Measurements from ENCODE around the gene PAK5. TPM values are rescaled to one million over a fixed set of nuclear protein-coding genes. Genes with fewer than 3 reads are reported as not detected.

PAK5 gene
- total and polyA plus RNA-seq, 2 donors (not counting 1 experiment from before 2014, with no cell fraction given): not detected

DNA sequence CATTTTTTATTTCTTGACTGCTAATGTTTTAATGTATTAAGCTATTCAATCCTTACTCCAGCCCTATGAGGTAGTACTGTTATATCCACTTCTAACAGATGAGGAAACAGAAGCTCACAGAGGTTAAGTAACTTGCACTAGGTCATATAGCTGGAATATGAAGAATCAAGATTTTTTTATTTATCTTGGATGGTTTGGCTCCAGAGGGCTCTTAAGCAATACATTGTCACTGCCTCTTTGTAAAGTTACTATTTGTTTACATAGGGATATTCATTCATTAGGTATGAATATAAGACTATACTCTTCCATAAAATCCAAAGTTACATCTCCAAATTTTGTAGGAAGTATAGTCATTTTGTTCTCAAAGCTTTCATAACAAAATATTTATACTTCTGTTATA, 210.7 kb downstream of the PAK5 start:
- no peak for TF ChIP-seq EZH2 (IDR thresholded peaks at IDR 0.05; ENCODE audit: borderline replicate concordance, insufficient read depth, low read depth, low read length, poor library complexity, severe bottlenecking)
- TF ChIP-seq, protein P1, sequence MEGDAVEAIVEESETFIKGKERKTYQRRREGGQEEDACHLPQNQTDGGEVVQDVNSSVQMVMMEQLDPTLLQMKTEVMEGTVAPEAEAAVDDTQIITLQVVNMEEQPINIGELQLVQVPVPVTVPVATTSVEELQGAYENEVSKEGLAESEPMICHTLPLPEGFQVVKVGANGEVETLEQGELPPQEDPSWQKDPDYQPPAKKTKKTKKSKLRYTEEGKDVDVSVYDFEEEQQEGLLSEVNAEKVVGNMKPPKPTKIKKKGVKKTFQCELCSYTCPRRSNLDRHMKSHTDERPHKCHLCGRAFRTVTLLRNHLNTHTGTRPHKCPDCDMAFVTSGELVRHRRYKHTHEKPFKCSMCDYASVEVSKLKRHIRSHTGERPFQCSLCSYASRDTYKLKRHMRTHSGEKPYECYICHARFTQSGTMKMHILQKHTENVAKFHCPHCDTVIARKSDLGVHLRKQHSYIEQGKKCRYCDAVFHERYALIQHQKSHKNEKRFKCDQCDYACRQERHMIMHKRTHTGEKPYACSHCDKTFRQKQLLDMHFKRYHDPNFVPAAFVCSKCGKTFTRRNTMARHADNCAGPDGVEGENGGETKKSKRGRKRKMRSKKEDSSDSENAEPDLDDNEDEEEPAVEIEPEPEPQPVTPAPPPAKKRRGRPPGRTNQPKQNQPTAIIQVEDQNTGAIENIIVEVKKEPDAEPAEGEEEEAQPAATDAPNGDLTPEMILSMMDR (IDR thresholded peaks at IDR 0.05): no peak
- no peak overlapping the region for H3K4me2 ChIP-seq (replicated peaks; ENCODE audit: low read depth, low read length, poor library complexity, severe bottlenecking)
- H3K9ac ChIP-seq (ENCODE audit: low read length): no peak overlapping the region
- no peak overlapping the region for H3K4me3 ChIP-seq (ENCODE audit: control extremely low read depth in 1 of 5, extremely low read depth in 1 of 5, insufficient read depth in 1 of 5, low read depth in 2 of 5, low read length in 4 of 5)
- H3K27me3 ChIP-seq (replicated peaks in 1 of 4; ENCODE audit: control extremely low read depth in 1 of 4, control insufficient read depth in 3 of 4, insufficient read depth in 4 of 4, low read length in 3 of 4): peaks cover 0 to 5% (median 0%) of the 10 kb centered on the region in 4 experiments
- DNase-seq (no peak), ATAC-seq (ENCODE audit: low read depth) (no peak)
- no peak overlapping the region for H3K27ac Mint-ChIP-seq
- H3K9me3 ChIP-seq (ENCODE audit: control extremely low read depth in 1 of 3, control insufficient read depth in 2 of 3, insufficient read depth in 1 of 3, low read length in 2 of 3): peaks cover 0 to 1% (median 0%) of the 10 kb centered on the region in 3 donors
- H2AFZ ChIP-seq (ENCODE audit: insufficient read depth, low read depth, low read length, poor library complexity, severe bottlenecking): no peak overlapping the region
- H3K9me3 Mint-ChIP-seq (ENCODE audit: insufficient read depth): peaks cover 5% of the 10 kb centered on the region
- H3K27ac ChIP-seq (ENCODE audit: low read length in 2 of 2): no peak overlapping the region
- ChIA-PET POLR2A (no interaction called here), CTCF (interaction anchor here (0.6 to 1.4 kb wide), 2 partner anchors 11 to 18 kb away, joined by 3 read pairs; no protein-coding TSS in a partner anchor)
- H3K36me3 ChIP-seq (replicated peaks in 1 of 2; ENCODE audit: control extremely low read depth in 1 of 2, control insufficient read depth in 1 of 2, extremely low read depth in 1 of 2, insufficient read depth in 2 of 2, low read length in 1 of 2): no peaks in the 10 kb centered on the region
- no peaks in the 10 kb centered on the region for H3K4me1 ChIP-seq (ENCODE audit: control insufficient read depth in 2 of 2, insufficient read depth in 2 of 2, low read length in 2 of 2)
- no peaks in the 10 kb centered on the region for H3K4me1 Mint-ChIP-seq
- no peaks in the 10 kb centered on the region for H4K20me1 ChIP-seq (ENCODE audit: control insufficient read depth, insufficient read depth, low read length, poor library complexity, severe bottlenecking)
- H3K4me3 Mint-ChIP-seq: no peak overlapping the region
- intact Hi-C loops (cut with micrococcal nuclease): no loop called here
- H3K79me2 ChIP-seq (ENCODE audit: control insufficient read depth, insufficient read depth, low read length): no peaks in the 10 kb centered on the region
- peaks cover 19% of the 10 kb centered on the region for H3K27me3 Mint-ChIP-seq

- Histone ChIP-seq H3K4me1 (ENCODE audit: control insufficient read depth in 2 of 2, insufficient read depth in 2 of 2, low read length in 2 of 2) (no peaks in the 10 kb centered on the region), H4K20me1 (ENCODE audit: control insufficient read depth, insufficient read depth, low read length, poor library complexity, severe bottlenecking) (no peaks in the 10 kb centered on the region), H3K9ac (ENCODE audit: low read length) (no peak overlapping the region), H3K79me2 (ENCODE audit: control insufficient read depth, insufficient read depth, low read length) (no peaks in the 10 kb centered on the region), H3K9me3 (ENCODE audit: control extremely low read depth in 1 of 3, control insufficient read depth in 2 of 3, insufficient read depth in 1 of 3, low read length in 2 of 3) (peaks cover 0 to 1% (median 0%) of the 10 kb centered on the region in 3 donors), H3K4me2 (replicated peaks; ENCODE audit: low read depth, low read length, poor library complexity, severe bottlenecking) (no peak overlapping the region), H3K4me3 (ENCODE audit: control extremely low read depth in 1 of 5, extremely low read depth in 1 of 5, insufficient read depth in 1 of 5, low read depth in 2 of 5, low read length in 4 of 5) (no peak overlapping the region), H3K27me3 (replicated peaks in 1 of 4; ENCODE audit: control extremely low read depth in 1 of 4, control insufficient read depth in 3 of 4, insufficient read depth in 4 of 4, low read length in 3 of 4) (peaks cover 0 to 5% (median 0%) of the 10 kb centered on the region in 4 experiments), H2AFZ (ENCODE audit: insufficient read depth, low read depth, low read length, poor library complexity, severe bottlenecking) (no peak overlapping the region), H3K36me3 (replicated peaks in 1 of 2; ENCODE audit: control extremely low read depth in 1 of 2, control insufficient read depth in 1 of 2, extremely low read depth in 1 of 2, insufficient read depth in 2 of 2, low read length in 1 of 2) (no peaks in the 10 kb centered on the region), H3K27ac (ENCODE audit: low read length in 2 of 2) (no peak overlapping the region)
- DNase-seq: no peak
- Mint-ChIP-seq H3K27ac (no peak overlapping the region), H3K4me3 (no peak overlapping the region), H3K27me3 (peaks cover 23% of the 10 kb centered on the region), H3K4me1 (no peaks in the 10 kb centered on the region), H3K9me3 (ENCODE audit: insufficient read depth) (peaks cover 5% of the 10 kb centered on the region)
- CTCF ChIA-PET: no interaction called here
- TF ChIP-seq EZH2 (IDR thresholded peaks at IDR 0.05; ENCODE audit: borderline replicate concordance, insufficient read depth, low read depth, low read length, poor library complexity, severe bottlenecking): no peak
- TF ChIP-seq, protein P1 (IDR thresholded peaks at IDR 0.05): no peak
- POLR2A ChIA-PET: no interaction called here
- no peak for ATAC-seq (ENCODE audit: low read depth)
- intact Hi-C loops (cut with micrococcal nuclease): no loop called here
- 69% methylated on average over 2 of the region's 3 CpGs for WGBS (ENCODE audit: insufficient coverage)
Observed at GRCh38 chr20:9627219-9627618, 211.7 kb downstream of the PAK5 start.

Data from B cell (primary cell).